GM13976 (cell line): ENCODE measurements around the gene APBA2.
A peak's percentile ranks its signal among the peaks of the same experiment; 100 is the strongest.

Source experiments
- DNase-seq: peaks from one replicate; pipeline ENCODE4 v3.0.0; 2012; ENCODE audit warnings: low spot score
- CTCF ChIP-seq: IDR thresholded peaks from 2 replicates; pipeline ENCODE4 v1.5.1; 2012; ENCODE audit warnings: borderline replicate concordance, mild to moderate bottlenecking; ENCODE audit not compliant: insufficient read depth; ENCODE audit errors: extremely low read depth, missing control alignments, control extremely low read depth
- in situ Hi-C: fragments of 300-500 bp; cut with MboI; formaldehyde crosslinking; loops from one replicate; pipeline ENCODE4 v1.12.0; 2022; ENCODE audit warnings: low sequenced_read_pairs, mixed read lengths, inconsistent platforms; ENCODE audit not compliant: unreplicated experiment

The APBA2 gene

GRCh38 chr15:28964098-28964497 is 78.3 kb downstream of the APBA2 start:
- in situ Hi-C loops = no loop called here
- DNase-seq = no peak
- no peak for TF ChIP-seq CTCF

GRCh38 chr15:28967066-28967465 is 81.3 kb downstream of the APBA2 start:
- in situ Hi-C loops = no loop called here
- TF ChIP-seq CTCF = no peak
- no peak for DNase-seq

GRCh38 chr15:28967990-28968389 is 82.2 kb downstream of the APBA2 start:
- no peak for DNase-seq
- in situ Hi-C loops = no loop called here
- TF ChIP-seq CTCF = no peak

- no peak for TF ChIP-seq CTCF
- in situ Hi-C loops = no loop called here
- no peak for DNase-seq
Observed at GRCh38 chr15:28969511-28970085, 83.8 kb downstream of the APBA2 start.

GRCh38 chr15:28974142-28974541 is 88.4 kb downstream of the APBA2 start:
- no peak for TF ChIP-seq CTCF
- DNase-seq = no peak
- in situ Hi-C loops = no loop called here

- TF ChIP-seq CTCF = peak; percentile 69
- in situ Hi-C loops = no loop called here
- peak; percentile 70 for DNase-seq
Observed at GRCh38 chr15:28975766-28976179, 90.0 kb downstream of the APBA2 start.
